Neural cell (in vitro differentiated cells): ENCODE data around the gene LMF2. TPM values are rescaled to one million over a fixed set of nuclear protein-coding genes. Genes with fewer than 3 reads are reported as not detected.

Experiments used
- H2AFZ ChIP-seq: fragments of 200-600, 300-800 bp; sonication (generic), shearing (Covaris generic); 2 replicates; pipeline ENCODE4 v1.6.0; 2014; ENCODE audit warnings: low read depth, mild to moderate bottlenecking, antibody characterized with exemption, low read length, moderate library complexity
- H3F3A ChIP-seq: fragments of 200-600 bp; shearing (Covaris generic); 2 replicates; pipeline ENCODE4 v1.6.1; 2016; ENCODE audit warnings: mild to moderate bottlenecking, moderate library complexity, mixed read lengths, antibody characterized with exemption, low read length; ENCODE audit not compliant: insufficient read depth, poor library complexity, severe bottlenecking
- H3K27ac ChIP-seq: fragments of 200-600, 300-800 bp; sonication (generic), shearing (Covaris generic); 2 replicates; pipeline ENCODE4 v1.5.1; 2014; ENCODE audit warnings: mild to moderate bottlenecking, low read length, moderate library complexity
- H3K27me3 ChIP-seq: fragments of 300-800, 200-600 bp; sonication (generic), shearing (Covaris generic); 2 replicates; pipeline ENCODE4 v1.6.0; 2014; ENCODE audit warnings: mild to moderate bottlenecking, low read depth, low read length, moderate library complexity; ENCODE audit not compliant: insufficient read depth
- H3K36me3 ChIP-seq: fragments of 300-800, 200-600 bp; sonication (generic), shearing (Covaris generic); 2 replicates; pipeline ENCODE4 v1.5.1; 2014; ENCODE audit warnings: mild to moderate bottlenecking, antibody characterized with exemption, low read length, moderate library complexity; ENCODE audit not compliant: insufficient read depth
- H3K4me2 ChIP-seq: fragments of 300-800, 200-600 bp; sonication (generic), shearing (Covaris generic); 2 replicates; pipeline ENCODE4 v1.6.0; 2014; ENCODE audit warnings: mild to moderate bottlenecking, low read length
- H3K4me3 ChIP-seq: fragments of 300-800, 200-600 bp; sonication (generic), shearing (Covaris generic); 2 replicates; pipeline ENCODE4 v1.5.1; 2014; ENCODE audit warnings: mild to moderate bottlenecking, low read length, moderate library complexity
- H3K79me2 ChIP-seq: fragments of 200-600 bp; shearing (Covaris generic); replicated peaks from 2 replicates; pipeline ENCODE4 v1.6.0; 2014; ENCODE audit warnings: mild to moderate bottlenecking, low read length, moderate library complexity; ENCODE audit not compliant: insufficient read depth
- H3K9ac ChIP-seq: fragments of 300-800, 200-600 bp; sonication (generic), shearing (Covaris generic); 2 replicates; pipeline ENCODE4 v1.6.1; 2016; ENCODE audit warnings: mild to moderate bottlenecking, low read length, mixed read lengths
- H3K9me2 ChIP-seq: fragments of 200-600 bp; shearing (Covaris generic); 2 replicates; pipeline ENCODE4 v1.6.1; 2016; ENCODE audit warnings: mild to moderate bottlenecking, low read length, mixed read lengths; ENCODE audit not compliant: insufficient read depth
- H3K9me3 ChIP-seq: fragments of 200-600, 300-800 bp; sonication (generic), shearing (Covaris generic); 2 replicates; pipeline ENCODE4 v1.6.1; 2016; ENCODE audit warnings: mild to moderate bottlenecking, mixed run types, low read length, moderate library complexity, mixed read lengths
- H4K20me1 ChIP-seq: fragments of 200-600 bp; shearing (Covaris generic); 2 replicates; pipeline ENCODE4 v1.6.1; 2016; ENCODE audit warnings: mild to moderate bottlenecking, mixed run types; ENCODE audit not compliant: insufficient read depth
- EP300 ChIP-seq: fragments of 450-650 bp; conservative IDR thresholded peaks from 2 replicates; pipeline ENCODE4 v1.6.1; 2014; ENCODE audit warnings: antibody characterized with exemption, mild to moderate bottlenecking, moderate library complexity; ENCODE audit not compliant: poor library complexity, severe bottlenecking
- EZH2 ChIP-seq: fragments of 200-600, 300-800 bp; shearing (Covaris generic), sonication (generic); IDR thresholded peaks from 2 replicates; pipeline ENCODE4 v1.6.1; 2014; ENCODE audit warnings: antibody characterized with exemption, low read length, borderline replicate concordance, mild to moderate bottlenecking; ENCODE audit not compliant: insufficient read depth, poor library complexity, severe bottlenecking
- MXI1 ChIP-seq: fragments of 450-650 bp; conservative IDR thresholded peaks from 2 replicates; pipeline ENCODE4 v1.6.1; 2014; ENCODE audit warnings: antibody characterized with exemption, mild to moderate bottlenecking; ENCODE audit not compliant: poor library complexity, severe bottlenecking
- POLR2AphosphoS5 ChIP-seq: IDR thresholded peaks from 2 replicates; pipeline ENCODE4 v1.6.1; 2012
- RAD21 ChIP-seq: fragments of 450-650 bp; conservative IDR thresholded peaks from 2 replicates; pipeline ENCODE4 v1.6.1; 2014; ENCODE audit warnings: antibody characterized with exemption, mild to moderate bottlenecking, moderate library complexity
- REST ChIP-seq: IDR thresholded peaks from 2 replicates; pipeline ENCODE4 v1.6.1; 2012; ENCODE audit warnings: borderline replicate concordance
- SMC3 ChIP-seq: fragments of 450-650 bp; conservative IDR thresholded peaks from 2 replicates; pipeline ENCODE4 v1.6.1; 2014; ENCODE audit warnings: antibody characterized with exemption, mild to moderate bottlenecking, moderate library complexity; ENCODE audit not compliant: poor library complexity
- TAF1 ChIP-seq: IDR thresholded peaks from 2 replicates; pipeline ENCODE4 v1.6.1; 2012; ENCODE audit warnings: low read depth
- polyA plus RNA-seq: library from polyadenylated mRNA; depleted of rRNA; stranded (reverse); fragments of >200 nt; gene quantifications from 2 replicates; pipeline ENCODE4 v1.2.3, GENCODE V29; 2014
- TF ChIP-seq, protein P1 (sequence below): fragments of 450-650 bp; IDR thresholded peaks from 2 replicates; pipeline ENCODE4 v1.5.1; 2014; ENCODE audit warnings: antibody characterized with exemption, mild to moderate bottlenecking, moderate library complexity; ENCODE audit not compliant: poor library complexity, severe bottlenecking

The LMF2 gene
- polyA plus RNA-seq, 1 donor from 2014 or later: 76.5 TPM

DNA sequence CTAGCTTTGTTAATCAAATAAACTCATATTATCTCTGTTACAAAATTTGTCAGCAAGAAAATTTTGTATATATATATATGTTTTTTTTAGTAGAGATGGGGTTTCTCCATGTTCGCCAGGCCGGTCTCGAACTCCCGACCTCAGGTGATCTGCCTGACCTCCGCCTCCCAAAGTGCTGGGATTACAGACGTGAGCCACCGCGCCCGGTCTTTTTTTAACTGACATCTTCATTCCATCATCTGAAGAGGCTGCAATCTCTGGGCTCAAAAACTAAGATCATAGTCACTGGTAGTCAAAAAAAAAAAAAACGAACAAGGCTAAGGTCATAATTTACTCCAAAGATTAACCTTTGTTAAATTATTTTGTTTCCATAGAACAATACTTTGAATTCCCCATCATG, 32.9 kb upstream of the LMF2 start:
- Histone ChIP-seq H3K4me3 (no peak overlapping the region), H3K9me3 (no peaks in the 10 kb centered on the region), H3K27ac (no peak overlapping the region), H3K79me2 (no peaks in the 10 kb centered on the region), H3K9me2 (no peaks in the 10 kb centered on the region), H3F3A (no peaks in the 10 kb centered on the region), H2AFZ (no peak overlapping the region), H3K36me3 (no peaks in the 10 kb centered on the region), H3K27me3 (peaks cover 13% of the 10 kb centered on the region), H4K20me1 (no peaks in the 10 kb centered on the region), H3K9ac (no peak overlapping the region), H3K4me2 (no peak overlapping the region)
- TF ChIP-seq EZH2 (no peak), POLR2AphosphoS5 (no peak), REST (no peak), TAF1 (no peak), RAD21 (no peak), MXI1 (no peak), SMC3 (no peak)
- TF ChIP-seq, protein P1, sequence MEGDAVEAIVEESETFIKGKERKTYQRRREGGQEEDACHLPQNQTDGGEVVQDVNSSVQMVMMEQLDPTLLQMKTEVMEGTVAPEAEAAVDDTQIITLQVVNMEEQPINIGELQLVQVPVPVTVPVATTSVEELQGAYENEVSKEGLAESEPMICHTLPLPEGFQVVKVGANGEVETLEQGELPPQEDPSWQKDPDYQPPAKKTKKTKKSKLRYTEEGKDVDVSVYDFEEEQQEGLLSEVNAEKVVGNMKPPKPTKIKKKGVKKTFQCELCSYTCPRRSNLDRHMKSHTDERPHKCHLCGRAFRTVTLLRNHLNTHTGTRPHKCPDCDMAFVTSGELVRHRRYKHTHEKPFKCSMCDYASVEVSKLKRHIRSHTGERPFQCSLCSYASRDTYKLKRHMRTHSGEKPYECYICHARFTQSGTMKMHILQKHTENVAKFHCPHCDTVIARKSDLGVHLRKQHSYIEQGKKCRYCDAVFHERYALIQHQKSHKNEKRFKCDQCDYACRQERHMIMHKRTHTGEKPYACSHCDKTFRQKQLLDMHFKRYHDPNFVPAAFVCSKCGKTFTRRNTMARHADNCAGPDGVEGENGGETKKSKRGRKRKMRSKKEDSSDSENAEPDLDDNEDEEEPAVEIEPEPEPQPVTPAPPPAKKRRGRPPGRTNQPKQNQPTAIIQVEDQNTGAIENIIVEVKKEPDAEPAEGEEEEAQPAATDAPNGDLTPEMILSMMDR: no peak

GRCh38 chr22:50537765-50538164, 30.3 kb upstream of the LMF2 start:
- TF ChIP-seq EP300 (no peak), TAF1 (no peak), MXI1 (no peak), SMC3 (no peak), EZH2 (no peak)
- TF ChIP-seq, protein P1: no peak
- Histone ChIP-seq H3K4me2 (no peak overlapping the region), H3K27ac (no peak overlapping the region), H3K27me3 (no peaks in the 10 kb centered on the region), H3K9me3 (no peaks in the 10 kb centered on the region), H3F3A (no peaks in the 10 kb centered on the region), H3K4me3 (no peak overlapping the region), H2AFZ (no peak overlapping the region), H3K36me3 (no peaks in the 10 kb centered on the region), H4K20me1 (no peaks in the 10 kb centered on the region), H3K9me2 (no peaks in the 10 kb centered on the region), H3K79me2 (no peaks in the 10 kb centered on the region), H3K9ac (no peak overlapping the region)
